Fibroblast of lung (primary cell): ENCODE data around the gene SF1.

ENCODE experiments used
- CTCF ChIP-seq, 2 donors: IDR thresholded peaks in 1 of 2; conservative IDR thresholded peaks in 1 of 2; 1 replicate in 1 of 2; 2 replicates in 1 of 2; pipeline ENCODE4 v1.5.1; 2011 to 2012; ENCODE audit warnings: low read length in 2 of 2, control low read depth in 1 of 2, inconsistent platforms in 1 of 2, low read depth in 1 of 2, mild to moderate bottlenecking in 1 of 2
- EZH2 ChIP-seq: IDR thresholded peaks from 2 replicates; pipeline ENCODE4 v1.5.1; 2012; ENCODE audit warnings: low read length, control low read depth, mild to moderate bottlenecking; ENCODE audit errors: missing control alignments

GRCh38 chr11:64796047-64796756 is 17.9 kb upstream of the SF1 start:
- TF ChIP-seq EZH2, result no peak
- TF ChIP-seq CTCF (conservative IDR thresholded peaks at IDR 0.05 in 1 of 2, IDR thresholded peaks at IDR 0.05 in 1 of 2; ENCODE audit: low read depth in 1 of 2, low read length in 2 of 2), result no peak
